Upper lobe of right lung (tissue), 1 donor: Measurements from ENCODE around the gene KCNH8. TPM values are rescaled to one million over a fixed set of nuclear protein-coding genes. Genes with fewer than 3 reads are reported as not detected.

Experiments used
- ATAC-seq: fragments of 200-7000 bp; cut with Tn5 transposase; one replicate; pipeline ENCODE4 v1.9.1; 2020; ENCODE audit warnings: mild to moderate bottlenecking, moderate library complexity
- DNase-seq: peaks from one replicate; pipeline ENCODE4 v3.0.0-alpha.2; 2020
- H3K27ac ChIP-seq: fragments of 200-600 bp; one replicate; pipeline ENCODE4 v1.8.0; 2022
- H3K27me3 ChIP-seq: fragments of 200-600 bp; one replicate; pipeline ENCODE4 v1.8.0; 2022; ENCODE audit warnings: mild to moderate bottlenecking
- H3K36me3 ChIP-seq: fragments of 200-600 bp; one replicate; pipeline ENCODE4 v1.8.0; 2022
- H3K4me1 ChIP-seq: fragments of 200-600 bp; one replicate; pipeline ENCODE4 v1.8.0; 2022
- H3K4me3 ChIP-seq: fragments of 200-600 bp; one replicate; pipeline ENCODE4 v1.8.0; 2022; ENCODE audit warnings: mild to moderate bottlenecking
- H3K9me3 ChIP-seq: fragments of 200-600 bp; one replicate; pipeline ENCODE4 v1.8.0; 2022
- intact Hi-C: fragments of 100-400 bp; cut with DNase I; formaldehyde crosslinking; loops from one replicate; pipeline ENCODE4 v1.11.0; 2022
- total RNA-seq: library from RNA; stranded (reverse); fragmentation: NEBNext Ultra II Directional; extraction: Animal tissue kit (Norgen Biotek cat#: 25700); gene quantifications from one replicate; pipeline ENCODE4 v1.2.1, GENCODE V29; 2021
- TF ChIP-seq, protein P1 (sequence below): fragments of 200-600 bp; IDR thresholded peaks from one replicate; pipeline ENCODE4 v1.8.0; 2022; ENCODE audit warnings: antibody characterized with exemption
- donor health status: DM: no; HTN: yes; CAD: no; lungs with severe emphysema.

Gene KCNH8
- total RNA-seq, 1 donor from 2014 or later, result 0.41 TPM

DNA sequence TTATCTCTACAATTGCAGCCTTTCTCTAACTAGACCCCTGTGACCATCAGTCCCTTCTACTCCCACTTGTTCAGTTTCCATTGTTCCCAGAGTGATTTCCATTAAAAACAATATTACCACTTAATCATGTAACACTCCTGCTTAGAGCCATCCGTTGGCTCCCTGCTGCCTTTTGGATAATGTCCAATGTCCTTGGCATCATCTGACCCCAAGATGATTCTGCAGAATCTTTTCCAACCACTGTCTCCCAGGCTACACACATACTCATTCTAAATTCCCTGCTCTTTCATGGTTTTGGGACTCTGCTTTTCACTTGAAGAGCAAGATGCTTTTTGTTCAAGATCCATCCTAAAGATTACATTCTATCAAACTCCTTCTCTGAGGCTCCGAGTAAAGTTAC, 7.1 kb downstream of the KCNH8 start:
- Histone ChIP-seq H3K9me3 (no peaks in the 10 kb centered on the region), H3K4me1 (no peaks in the 10 kb centered on the region), H3K27ac (no peak overlapping the region), H3K27me3 (peaks cover 6% of the 10 kb centered on the region), H3K4me3 (no peak overlapping the region), H3K36me3 (no peaks in the 10 kb centered on the region)
- DNase-seq (no peak), ATAC-seq (no peak)
- TF ChIP-seq, protein P1, sequence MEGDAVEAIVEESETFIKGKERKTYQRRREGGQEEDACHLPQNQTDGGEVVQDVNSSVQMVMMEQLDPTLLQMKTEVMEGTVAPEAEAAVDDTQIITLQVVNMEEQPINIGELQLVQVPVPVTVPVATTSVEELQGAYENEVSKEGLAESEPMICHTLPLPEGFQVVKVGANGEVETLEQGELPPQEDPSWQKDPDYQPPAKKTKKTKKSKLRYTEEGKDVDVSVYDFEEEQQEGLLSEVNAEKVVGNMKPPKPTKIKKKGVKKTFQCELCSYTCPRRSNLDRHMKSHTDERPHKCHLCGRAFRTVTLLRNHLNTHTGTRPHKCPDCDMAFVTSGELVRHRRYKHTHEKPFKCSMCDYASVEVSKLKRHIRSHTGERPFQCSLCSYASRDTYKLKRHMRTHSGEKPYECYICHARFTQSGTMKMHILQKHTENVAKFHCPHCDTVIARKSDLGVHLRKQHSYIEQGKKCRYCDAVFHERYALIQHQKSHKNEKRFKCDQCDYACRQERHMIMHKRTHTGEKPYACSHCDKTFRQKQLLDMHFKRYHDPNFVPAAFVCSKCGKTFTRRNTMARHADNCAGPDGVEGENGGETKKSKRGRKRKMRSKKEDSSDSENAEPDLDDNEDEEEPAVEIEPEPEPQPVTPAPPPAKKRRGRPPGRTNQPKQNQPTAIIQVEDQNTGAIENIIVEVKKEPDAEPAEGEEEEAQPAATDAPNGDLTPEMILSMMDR, result no peak
- intact Hi-C loops, result no loop called here

DNA sequence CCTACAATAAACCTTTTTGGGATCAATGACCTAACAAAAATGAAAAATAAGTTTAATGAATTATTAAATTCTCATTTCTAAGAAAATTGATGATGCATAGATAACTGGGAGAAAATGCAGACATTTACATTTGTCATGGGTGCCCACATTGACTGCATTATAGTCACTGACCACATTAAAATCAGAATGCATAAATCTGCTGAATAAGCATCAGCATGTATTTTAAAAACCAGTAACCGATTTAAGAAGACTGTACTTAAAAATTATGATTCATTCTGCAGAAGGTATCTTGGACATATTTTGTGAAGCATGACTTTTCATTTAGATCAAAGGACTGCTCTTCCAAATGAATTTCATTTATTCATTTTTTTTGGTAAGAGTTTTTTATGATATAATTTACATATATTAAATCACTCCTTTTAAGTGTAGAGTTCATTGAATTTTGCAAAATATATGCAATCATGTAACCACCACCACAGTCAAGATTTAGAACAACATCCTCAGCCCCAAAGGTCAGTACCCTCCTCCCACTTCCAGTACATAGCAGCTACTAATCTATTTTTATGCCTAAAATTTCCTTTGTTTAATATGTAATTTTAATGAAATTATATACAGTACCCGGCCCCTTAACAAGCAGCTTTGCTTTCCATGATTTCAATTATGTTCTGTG, 11.8 kb downstream of the KCNH8 start:
- ATAC-seq (no peak), DNase-seq (no peak)
- Histone ChIP-seq H3K4me1 (no peaks in the 10 kb centered on the region), H3K27ac (no peak overlapping the region), H3K9me3 (no peaks in the 10 kb centered on the region), H3K4me3 (no peak overlapping the region), H3K27me3 (no peaks in the 10 kb centered on the region), H3K36me3 (no peaks in the 10 kb centered on the region)
- TF ChIP-seq, protein P1, result no peak
- intact Hi-C loops, result no loop called here

DNA sequence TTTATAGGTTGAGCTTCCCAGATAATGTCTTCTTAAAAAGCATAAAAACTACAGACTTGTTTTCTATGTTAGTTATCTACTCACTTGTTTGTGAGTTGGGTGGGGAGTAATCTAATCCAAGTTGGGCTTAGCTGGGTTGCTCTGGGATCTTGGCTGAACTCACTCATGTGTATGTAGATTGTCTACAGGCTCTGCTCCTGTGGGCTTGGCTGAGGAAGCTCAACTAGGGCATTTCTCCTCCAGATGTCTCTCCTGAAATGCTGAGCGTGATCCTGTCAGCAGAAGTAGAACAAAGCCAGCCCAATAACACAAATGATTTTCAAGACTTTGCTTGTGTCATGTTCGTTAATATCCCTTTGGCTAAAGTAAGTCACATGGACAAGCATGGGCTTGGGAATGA, 17.3 kb downstream of the KCNH8 start:
- ATAC-seq, result no peak
- Histone ChIP-seq H3K9me3 (no peaks in the 10 kb centered on the region), H3K27me3 (no peaks in the 10 kb centered on the region), H3K4me3 (no peak overlapping the region), H3K36me3 (no peaks in the 10 kb centered on the region), H3K4me1 (no peaks in the 10 kb centered on the region), H3K27ac (no peak overlapping the region)
- DNase-seq, result no peak
- intact Hi-C loops, result no loop called here
- TF ChIP-seq, protein P1, result no peak

DNA sequence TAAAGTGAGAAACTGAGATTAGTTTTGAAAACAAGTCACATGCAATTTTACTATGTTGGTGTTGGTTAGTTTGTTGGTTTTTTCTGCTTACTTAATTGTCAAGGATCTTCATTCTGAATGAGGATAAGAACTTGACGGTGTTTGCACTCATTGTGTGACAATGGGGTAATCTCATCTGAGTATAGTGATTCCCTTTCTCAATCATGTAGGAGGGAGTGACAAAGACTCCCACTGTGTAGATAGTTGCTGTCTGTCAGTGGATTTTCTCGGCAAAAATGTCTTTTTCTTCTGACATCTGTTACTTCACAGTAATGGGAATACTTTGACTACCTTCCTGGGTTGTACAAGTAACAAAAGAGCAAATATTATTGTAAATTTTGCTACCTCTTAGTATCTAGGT, 23.5 kb downstream of the KCNH8 start:
- H3K36me3 ChIP-seq, result no peaks in the 10 kb centered on the region
- TF ChIP-seq, protein P1, result no peak
- no peak overlapping the region for H3K27ac ChIP-seq
- intact Hi-C loops, result no loop called here
- H3K9me3 ChIP-seq, result no peaks in the 10 kb centered on the region
- no peak for DNase-seq
- no peaks in the 10 kb centered on the region for H3K4me1 ChIP-seq
- no peak for ATAC-seq
- no peaks in the 10 kb centered on the region for H3K27me3 ChIP-seq
- no peak overlapping the region for H3K4me3 ChIP-seq

DNA sequence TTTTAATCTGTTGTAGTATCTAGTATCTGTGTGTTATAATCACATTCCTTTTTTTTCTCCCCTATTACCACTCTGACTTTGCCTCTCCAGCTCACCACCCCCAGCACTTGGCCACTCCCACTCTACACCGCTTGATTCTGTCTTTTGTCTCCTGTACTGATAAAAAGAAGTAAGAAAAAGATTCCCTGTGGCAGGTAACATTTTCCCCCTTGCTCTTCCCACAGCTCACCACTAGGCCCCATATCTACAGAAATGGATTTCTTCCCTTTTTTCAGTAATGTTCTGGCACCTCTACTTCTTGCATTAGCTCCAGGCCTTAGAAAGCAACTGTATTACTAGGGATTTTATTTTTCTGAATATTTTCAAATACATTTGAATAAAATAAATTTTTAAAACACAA, 25.6 kb downstream of the KCNH8 start:
- Histone ChIP-seq H3K27me3 (no peaks in the 10 kb centered on the region), H3K36me3 (no peaks in the 10 kb centered on the region), H3K4me1 (no peaks in the 10 kb centered on the region), H3K27ac (no peak overlapping the region), H3K4me3 (no peak overlapping the region), H3K9me3 (no peaks in the 10 kb centered on the region)
- DNase-seq (no peak), ATAC-seq (no peak)
- TF ChIP-seq, protein P1, result no peak
- intact Hi-C loops, result no loop called here

DNA sequence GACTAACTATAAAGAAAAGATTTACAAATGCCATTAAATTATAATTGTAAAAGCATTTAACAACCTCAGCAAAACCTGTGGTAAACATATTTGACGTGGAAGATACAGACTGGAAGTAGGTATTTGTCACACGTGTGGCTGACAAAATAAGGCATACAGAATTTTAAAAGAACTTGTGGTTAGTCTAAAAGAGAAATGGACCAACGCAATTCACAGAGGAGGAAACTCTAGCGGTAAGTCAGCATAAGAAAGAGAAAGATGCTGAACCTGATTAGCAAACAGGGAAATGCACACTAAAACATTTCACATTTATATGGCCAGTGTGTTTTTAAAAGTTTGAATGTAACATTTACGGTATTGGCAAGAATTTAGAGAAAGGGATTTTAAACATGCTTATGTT, 35.3 kb downstream of the KCNH8 start:
- H3K27me3 ChIP-seq, result no peaks in the 10 kb centered on the region
- H3K27ac ChIP-seq, result no peak overlapping the region
- ATAC-seq, result no peak
- intact Hi-C loops, result no loop called here
- H3K4me3 ChIP-seq, result no peak overlapping the region
- H3K4me1 ChIP-seq, result no peaks in the 10 kb centered on the region
- DNase-seq, result no peak
- TF ChIP-seq, protein P1, result no peak
- no peaks in the 10 kb centered on the region for H3K9me3 ChIP-seq
- no peaks in the 10 kb centered on the region for H3K36me3 ChIP-seq
